Measurements from ENCODE around the gene HOXA11.

Gene HOXA11

DNA sequence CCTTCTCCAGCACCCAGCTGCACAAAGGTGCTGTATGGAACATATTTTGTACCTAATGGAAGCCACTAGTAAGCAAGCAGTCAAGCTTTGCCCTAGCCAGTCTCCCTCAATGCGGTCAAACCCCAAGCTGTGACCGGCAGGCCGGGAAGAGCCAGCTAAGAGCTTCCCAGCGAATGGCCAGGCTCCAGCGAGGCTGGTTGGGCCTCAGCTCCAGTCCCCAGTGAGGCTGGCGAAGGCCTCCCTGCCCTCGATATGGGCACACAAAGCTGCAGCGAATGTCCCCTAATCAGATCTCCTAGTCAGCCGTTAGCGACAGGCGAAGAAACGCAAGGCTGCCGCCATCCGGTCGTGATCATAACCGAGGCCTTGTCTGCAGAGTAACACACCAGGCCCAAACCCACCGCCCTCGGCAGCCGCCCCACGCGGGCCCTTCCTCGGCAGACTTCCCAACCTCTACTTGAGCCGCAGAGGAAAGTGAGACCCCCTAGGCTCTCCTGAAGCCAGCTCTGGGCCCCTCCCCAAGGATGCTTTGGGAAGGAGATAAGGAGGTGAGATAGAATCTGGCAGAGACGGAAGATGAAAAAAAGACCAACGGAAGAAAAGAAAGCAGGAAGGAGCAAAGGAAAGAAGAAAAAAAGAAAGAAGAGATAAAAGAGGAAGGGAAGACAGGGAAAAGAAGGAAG, 16.6 kb downstream of the HOXA11 start:
- Mint-ChIP-seq H3K36me3 (peaks cover 5 to 15% of the 10 kb centered on the region in 2 donors), H3K4me1 (peaks cover 28 to 32% of the 10 kb centered on the region in 2 donors), H3K9me3 (peaks cover 0 to 4% of the 10 kb centered on the region in 2 donors), H3K27ac (peak overlapping the region; percentile 81), H3K27me3 (peaks cover 55 to 82% of the 10 kb centered on the region in 2 donors), H3K4me3 (peak overlapping the region; percentile 18 to 28)
- no peak for ATAC-seq (replicated peaks)
- DNase-seq: no peak

DNA sequence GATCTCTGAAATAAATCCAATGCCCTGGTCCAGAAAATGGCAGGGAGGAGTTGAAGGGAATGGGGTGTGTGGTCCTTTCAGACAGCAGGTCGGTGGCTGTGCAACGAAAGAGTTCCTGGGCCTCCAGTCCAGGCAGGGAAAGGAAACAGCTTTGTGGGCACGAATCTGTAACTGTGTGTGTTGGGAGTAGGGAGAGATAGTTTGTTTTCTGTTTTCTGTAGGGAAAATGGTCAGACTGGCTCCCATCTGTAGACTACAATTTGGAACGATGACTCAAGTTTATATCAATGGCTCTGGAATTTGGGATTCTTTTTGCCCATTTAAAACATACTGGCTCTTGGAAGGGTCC, 17.1 kb downstream of the HOXA11 start:
- ATAC-seq (replicated peaks) (no peak), DNase-seq (no peak)
- Mint-ChIP-seq H3K4me1 (peaks cover 27 to 32% of the 10 kb centered on the region in 2 donors), H3K9me3 (peaks cover 0 to 4% of the 10 kb centered on the region in 2 donors), H3K36me3 (peaks cover 5 to 15% of the 10 kb centered on the region in 2 donors), H3K27me3 (peaks cover 57 to 87% of the 10 kb centered on the region in 2 donors), H3K4me3 (no peak overlapping the region), H3K27ac (peak overlapping the region; percentile 20)

DNA sequence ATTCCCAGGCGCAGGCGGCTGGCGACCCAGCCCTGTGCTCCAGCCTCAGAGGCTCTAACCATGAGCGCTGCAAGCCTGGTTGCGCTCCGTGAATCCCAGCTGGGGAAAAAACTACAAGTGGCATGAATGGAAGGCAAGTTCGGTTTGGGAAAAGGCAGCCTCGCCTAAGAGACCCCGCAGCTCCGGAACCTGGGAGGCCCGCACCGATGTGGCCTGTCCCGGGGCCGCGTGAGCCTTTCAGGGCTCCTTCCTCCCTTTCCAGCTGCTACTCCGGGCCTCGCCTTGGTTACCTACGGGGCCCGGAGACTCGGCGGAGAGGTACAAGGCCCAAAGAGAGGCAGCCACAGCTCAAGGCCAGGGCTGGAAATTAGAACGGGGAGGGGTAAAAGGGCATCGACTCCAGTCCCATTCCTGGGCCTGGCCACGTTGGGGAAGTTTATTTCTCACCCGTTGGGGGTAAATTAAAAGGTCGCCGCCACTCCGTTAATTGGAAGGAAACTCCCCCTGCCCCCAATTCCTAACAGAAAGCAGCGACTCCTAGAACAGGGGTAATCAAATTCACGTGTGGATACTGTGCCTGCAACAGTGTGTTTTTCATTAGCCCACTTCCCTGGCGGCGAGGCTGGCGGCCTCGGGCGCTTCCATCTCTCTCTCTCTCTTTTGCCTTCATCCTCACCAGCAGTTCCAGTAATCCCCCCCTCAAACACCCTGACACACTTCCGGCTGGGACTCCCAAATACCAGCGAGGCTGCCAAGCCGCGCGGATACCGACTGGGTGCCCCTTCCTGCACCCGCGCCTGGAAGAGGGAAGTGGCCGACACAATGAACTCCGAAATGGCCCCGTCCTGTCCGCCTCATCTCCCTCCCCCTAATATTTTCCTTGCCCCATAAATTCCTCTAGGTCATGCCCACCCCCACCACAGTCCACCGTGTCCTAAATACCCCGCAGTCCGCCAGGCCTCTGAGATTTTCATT, 18.2 kb downstream of the HOXA11 start:
- Mint-ChIP-seq H3K4me1 (peaks cover 21 to 25% of the 10 kb centered on the region in 2 donors), H3K4me3 (peak overlapping the region; percentile 12 to 73), H3K9me3 (peaks cover 0 to 2% of the 10 kb centered on the region in 2 donors), H3K36me3 (peaks cover 0 to 9% of the 10 kb centered on the region in 2 donors), H3K27ac (peak overlapping the region; percentile 96), H3K27me3 (peaks cover 54 to 86% of the 10 kb centered on the region in 2 donors)
- ATAC-seq (replicated peaks) (no peak), DNase-seq (no peak)

DNA sequence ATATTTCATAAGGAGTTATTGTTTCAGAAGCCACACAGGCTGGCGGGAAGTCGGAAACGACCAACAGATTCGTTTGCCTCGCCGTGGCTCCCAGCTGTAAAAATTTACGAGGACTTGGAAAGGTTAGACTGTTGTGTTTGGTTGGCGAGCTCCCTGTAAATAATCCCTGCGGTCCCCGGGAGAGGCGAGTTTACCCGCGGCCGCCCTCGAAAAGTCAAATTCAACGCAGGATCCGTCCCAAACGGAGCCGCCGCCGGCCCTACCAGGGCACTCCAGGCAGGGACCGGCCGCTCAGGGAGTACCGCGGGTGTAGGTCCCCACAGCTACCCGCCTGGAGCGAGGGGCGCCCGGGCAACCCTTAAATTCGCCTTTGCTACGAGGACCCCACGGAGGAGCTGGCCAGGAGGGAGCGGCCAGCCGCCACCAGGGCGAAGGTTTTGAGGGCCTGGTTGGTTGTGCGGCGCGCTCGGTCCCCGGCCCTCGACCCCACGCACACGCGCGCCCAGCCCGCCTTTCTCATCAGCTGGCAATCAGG, 19.0 kb downstream of the HOXA11 start:
- peaks cover 53 to 86% of the 10 kb centered on the region in 2 donors for H3K27me3 Mint-ChIP-seq
- no peak for ATAC-seq (replicated peaks)
- peaks cover 19 to 22% of the 10 kb centered on the region in 2 donors for H3K4me1 Mint-ChIP-seq
- no peak for DNase-seq
- peaks cover 0 to 9% of the 10 kb centered on the region in 2 donors for H3K36me3 Mint-ChIP-seq
- peak overlapping the region; percentile 85 for H3K27ac Mint-ChIP-seq
- peaks cover 0 to 2% of the 10 kb centered on the region in 2 donors for H3K9me3 Mint-ChIP-seq
- H3K4me3 Mint-ChIP-seq: peak overlapping the region; percentile 8 to 59

DNA sequence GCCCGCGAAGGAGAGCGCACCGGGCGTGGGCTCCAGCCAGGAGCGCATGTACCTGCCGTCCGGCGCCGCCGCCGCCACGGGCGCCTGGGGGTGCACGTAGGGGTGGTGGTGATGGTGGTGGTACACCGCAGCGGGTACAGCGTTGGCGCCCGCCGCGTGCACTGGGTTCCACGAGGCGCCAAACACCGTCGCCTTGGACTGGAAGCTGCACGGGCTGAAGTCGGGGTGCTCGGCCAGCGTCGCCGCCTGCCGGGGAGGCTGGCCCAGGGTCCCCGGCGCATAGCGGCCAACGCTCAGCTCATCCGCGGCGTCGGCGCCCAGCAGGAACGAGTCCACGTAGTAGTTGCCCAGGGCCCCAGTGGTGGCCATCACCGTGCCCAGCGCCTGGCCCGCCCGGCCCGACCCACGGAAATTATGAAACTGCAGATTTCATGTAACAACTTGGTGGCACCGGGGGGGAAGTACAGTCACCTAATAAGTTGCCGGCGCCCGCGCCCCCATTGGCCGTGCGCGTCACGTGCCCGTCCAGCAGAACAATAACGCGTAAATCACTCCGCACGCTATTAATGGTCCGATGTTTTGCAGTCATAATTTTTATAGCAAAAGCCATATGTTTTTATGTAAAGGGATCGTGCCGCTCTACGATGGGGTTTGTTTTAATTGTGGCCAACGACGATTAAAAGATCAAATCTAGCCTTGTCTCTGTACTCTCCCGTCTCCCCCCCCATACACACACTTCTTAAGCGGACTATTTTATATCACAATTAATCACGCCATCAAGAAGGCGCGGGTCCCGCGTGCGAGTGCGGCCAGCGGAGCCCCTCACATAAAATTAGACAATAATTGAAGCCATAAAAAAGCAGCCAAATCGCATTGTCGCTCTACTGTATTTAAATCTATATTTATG, 19.7 kb downstream of the HOXA11 start, which contains the start of gene HOXA9:
HOXA9 (minus strand) TSS at position 449 of the 907 bp plus-strand sequence; CDS start at position 369, 80 bp downstream.
- DNase-seq (no peak), ATAC-seq (replicated peaks) (no peak)
- H3K4me1 Mint-ChIP-seq: peaks cover 20 to 28% of the 10 kb centered on the region in 2 donors
- H3K36me3 Mint-ChIP-seq: peaks cover 0 to 9% of the 10 kb centered on the region in 2 donors
- H3K4me3 Mint-ChIP-seq: peak within 1 kb of the TSS; percentile 56 to 59
- H3K27ac Mint-ChIP-seq: peak within 1 kb of the TSS; percentile 91
- H3K27me3 Mint-ChIP-seq: peaks cover 53 to 81% of the 10 kb centered on the region in 2 donors
- peaks cover 0 to 2% of the 10 kb centered on the region in 2 donors for H3K9me3 Mint-ChIP-seq

DNA sequence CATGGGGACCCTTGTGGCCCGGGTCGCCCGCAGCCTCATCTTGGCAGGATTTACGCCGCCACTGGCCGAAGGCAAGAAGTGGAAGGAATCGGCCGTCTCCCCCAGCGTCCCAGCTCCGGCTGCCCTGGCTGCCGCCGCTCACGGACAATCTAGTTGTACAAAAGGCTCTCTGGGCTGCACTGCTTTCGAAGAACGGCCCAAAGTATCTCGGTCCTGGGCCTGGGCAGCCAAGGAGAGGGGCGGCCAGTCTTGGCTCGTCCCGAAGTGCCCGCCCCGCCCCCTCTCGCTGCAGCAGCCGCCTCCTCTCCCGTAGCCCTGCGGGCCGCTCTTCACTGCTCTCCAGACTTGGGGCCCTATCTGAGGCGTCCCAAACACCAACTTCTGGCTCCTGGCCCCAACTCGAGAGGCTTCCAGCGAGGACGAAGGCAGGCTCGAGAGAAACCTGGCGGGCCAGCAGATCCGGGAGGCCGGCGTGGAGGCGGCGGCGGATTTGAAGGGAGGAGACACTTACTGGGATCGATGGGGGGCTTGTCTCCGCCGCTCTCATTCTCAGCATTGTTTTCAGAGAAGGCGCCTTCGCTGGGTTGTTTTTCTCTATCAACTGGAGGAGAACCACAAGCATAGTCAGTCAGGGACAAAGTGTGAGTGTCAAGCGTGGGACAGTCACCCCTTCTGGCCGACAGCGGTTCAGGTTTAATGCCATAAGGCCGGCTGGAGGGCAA, 20.5 kb downstream of the HOXA11 start:
- Mint-ChIP-seq H3K36me3 (peaks cover 0 to 9% of the 10 kb centered on the region in 2 donors), H3K9me3 (peaks cover 0 to 2% of the 10 kb centered on the region in 2 donors), H3K4me1 (peaks cover 22 to 34% of the 10 kb centered on the region in 2 donors), H3K27ac (peak overlapping the region; percentile 91), H3K4me3 (peak overlapping the region; percentile 56 to 58), H3K27me3 (peaks cover 53 to 82% of the 10 kb centered on the region in 2 donors)
- no peak for DNase-seq
- ATAC-seq (replicated peaks): no peak

DNA sequence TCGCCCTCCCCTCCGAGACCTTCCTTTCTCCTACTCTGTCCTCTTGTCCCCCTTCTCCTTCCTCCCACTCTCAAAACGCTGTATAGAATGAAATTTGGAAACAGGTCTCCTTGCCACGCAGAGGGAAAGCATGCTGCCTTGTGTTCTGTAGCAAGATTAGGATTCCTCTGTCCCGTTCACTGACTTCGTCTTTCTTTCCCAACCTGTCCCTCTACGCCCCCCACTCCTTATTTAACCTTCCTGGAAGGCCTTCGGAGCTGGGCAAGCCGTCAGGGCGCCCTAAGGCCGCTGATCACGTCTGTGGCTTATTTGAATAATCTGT, 21.0 kb downstream of the HOXA11 start:
- peaks cover 22 to 35% of the 10 kb centered on the region in 2 donors for H3K4me1 Mint-ChIP-seq
- peak overlapping the region; percentile 91 for H3K27ac Mint-ChIP-seq

DNA sequence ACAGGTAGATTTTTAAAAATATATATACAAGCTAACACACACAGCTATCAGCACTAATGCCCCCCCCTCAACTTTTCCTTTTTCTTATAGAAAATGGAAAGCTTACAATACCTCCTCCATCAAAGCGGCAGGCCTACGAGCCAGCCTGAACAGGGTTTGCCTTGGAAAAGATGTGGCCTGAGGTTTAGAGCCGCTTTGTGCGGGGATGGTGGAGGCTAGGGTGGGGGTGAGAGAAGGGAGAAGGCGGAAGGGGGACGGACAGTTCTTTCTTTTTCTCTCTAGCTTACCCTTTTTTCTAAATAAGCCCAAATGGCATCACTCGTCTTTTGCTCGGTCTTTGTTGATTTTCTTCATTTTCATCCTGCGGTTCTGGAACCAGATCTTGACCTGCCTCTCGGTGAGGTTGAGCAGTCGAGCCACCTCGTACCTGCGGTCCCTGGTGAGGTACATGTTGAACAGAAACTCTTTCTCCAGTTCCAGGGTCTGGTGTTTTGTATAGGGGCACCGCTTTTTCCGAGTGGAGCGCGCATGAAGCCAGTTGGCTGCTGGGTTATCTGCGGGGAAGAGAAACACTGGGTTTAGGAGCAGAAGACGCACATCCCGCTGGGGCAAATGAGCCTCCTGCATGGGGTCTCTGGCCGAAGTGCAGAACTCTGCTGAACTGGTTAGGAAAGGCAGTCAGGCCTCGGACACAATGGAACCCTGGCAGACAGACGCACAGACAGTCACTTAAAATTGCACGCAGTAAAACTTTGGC, 21.6 kb downstream of the HOXA11 start:
- H3K9me3 Mint-ChIP-seq: peaks cover 0 to 2% of the 10 kb centered on the region in 2 donors
- DNase-seq (no peak), ATAC-seq (replicated peaks) (no peak)
- peaks cover 54 to 82% of the 10 kb centered on the region in 2 donors for H3K27me3 Mint-ChIP-seq
- peak overlapping the region; percentile 91 for H3K27ac Mint-ChIP-seq
- H3K36me3 Mint-ChIP-seq: peaks cover 0 to 5% of the 10 kb centered on the region in 2 donors
- peaks cover 21 to 37% of the 10 kb centered on the region in 2 donors for H3K4me1 Mint-ChIP-seq
- H3K4me3 Mint-ChIP-seq: peak overlapping the region in 1 of 2 donors; percentile 58

More for the DNA sequence above, 21.0 kb downstream of the HOXA11 start:
- Mint-ChIP-seq H3K9me3 (peaks cover 0 to 2% of the 10 kb centered on the region in 2 donors), H3K4me3 (peak overlapping the region; percentile 39 to 58), H3K36me3 (peaks cover 0 to 9% of the 10 kb centered on the region in 2 donors), H3K27me3 (peaks cover 55 to 82% of the 10 kb centered on the region in 2 donors)
- ATAC-seq (replicated peaks): no peak
- DNase-seq: no peak

DNA sequence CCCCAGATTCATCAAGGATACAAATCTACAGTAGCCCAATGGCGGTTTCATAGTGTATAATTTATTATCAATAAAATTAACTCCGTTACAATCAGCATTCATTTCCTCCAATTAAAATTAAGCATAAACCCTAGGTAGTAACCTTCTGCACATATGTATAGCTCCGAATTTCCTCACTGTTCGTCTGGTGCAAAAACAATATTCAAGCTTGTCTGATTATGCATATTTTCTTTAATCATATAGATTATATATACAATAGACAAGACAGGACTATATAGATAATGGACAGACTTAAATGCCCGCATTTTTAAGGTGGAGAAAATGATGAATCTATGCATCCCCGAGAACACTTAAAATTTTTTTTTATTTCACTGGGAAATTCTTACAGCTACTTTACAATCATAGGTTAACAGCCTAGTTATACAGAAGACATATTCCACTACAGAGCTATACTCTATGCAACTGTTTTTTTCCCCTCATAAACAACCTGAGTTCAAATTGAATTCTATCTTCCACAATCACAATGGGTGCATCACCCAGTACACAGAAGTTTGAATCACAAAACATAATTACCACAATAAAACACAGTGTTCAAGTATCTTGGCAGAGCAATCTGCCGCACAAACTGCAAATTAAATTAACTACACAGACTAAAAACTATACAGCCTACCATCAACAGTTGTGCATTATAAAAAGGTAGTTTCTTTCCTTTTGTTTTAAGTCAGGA, 22.3 kb downstream of the HOXA11 start:
- H3K27ac Mint-ChIP-seq: no peak overlapping the region
- H3K4me1 Mint-ChIP-seq: peaks cover 25 to 44% of the 10 kb centered on the region in 2 donors

DNA sequence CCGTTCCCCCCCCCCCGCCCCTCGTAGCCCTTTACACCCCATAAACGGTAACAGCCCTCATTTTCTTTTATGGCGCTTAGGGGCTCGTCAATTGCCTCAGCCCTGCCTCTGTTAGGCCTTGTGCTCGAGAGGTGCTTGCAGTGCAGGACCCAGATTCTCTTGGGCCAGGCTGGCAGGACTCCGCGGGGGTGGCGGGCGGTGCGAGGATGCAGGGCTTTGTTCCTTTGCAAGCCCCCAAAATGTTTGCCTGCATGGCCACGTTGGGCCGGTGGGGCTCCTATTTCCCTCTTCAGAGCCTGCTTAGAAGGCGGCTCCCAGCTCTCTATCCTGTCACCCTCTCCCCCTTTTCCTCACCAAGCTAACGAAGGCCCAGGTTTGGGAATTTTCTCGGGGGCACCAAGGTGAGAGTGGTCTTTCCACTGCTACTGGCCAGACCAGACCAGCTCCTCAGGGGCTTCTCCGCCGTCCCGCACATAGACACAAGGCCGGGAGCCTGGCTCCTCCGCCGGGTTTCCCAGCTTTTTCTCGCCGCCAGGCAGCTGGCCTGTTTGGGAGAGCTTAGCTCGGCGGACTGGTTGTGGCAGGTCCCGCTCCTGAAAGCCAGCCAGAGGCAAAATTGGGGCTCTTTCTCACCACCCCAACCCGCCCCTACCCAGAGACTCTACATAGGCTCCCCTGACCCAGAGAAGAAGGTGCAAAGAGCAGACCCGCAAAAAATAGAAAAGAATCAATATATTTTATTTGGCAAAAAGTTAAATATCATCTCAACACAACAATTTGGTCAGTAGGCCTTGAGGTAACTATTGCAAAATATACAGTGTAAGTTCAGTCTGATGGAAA, 23.1 kb downstream of the HOXA11 start:
- no peak overlapping the region for H3K27ac Mint-ChIP-seq
- peaks cover 2 to 8% of the 10 kb centered on the region in 2 donors for H3K36me3 Mint-ChIP-seq
- H3K9me3 Mint-ChIP-seq: peaks cover 0 to 2% of the 10 kb centered on the region in 2 donors
- peaks cover 24 to 49% of the 10 kb centered on the region in 2 donors for H3K4me1 Mint-ChIP-seq
- no peak overlapping the region for H3K4me3 Mint-ChIP-seq
- ATAC-seq (replicated peaks) (no peak), DNase-seq (no peak)
- H3K27me3 Mint-ChIP-seq: peaks cover 60 to 84% of the 10 kb centered on the region in 2 donors

More for the DNA sequence above, 22.3 kb downstream of the HOXA11 start:
- H3K4me3 Mint-ChIP-seq: no peak overlapping the region
- ATAC-seq (replicated peaks): no peak
- no peak for DNase-seq
- peaks cover 2 to 10% of the 10 kb centered on the region in 2 donors for H3K36me3 Mint-ChIP-seq
- H3K9me3 Mint-ChIP-seq: peaks cover 0 to 3% of the 10 kb centered on the region in 2 donors
- H3K27me3 Mint-ChIP-seq: peaks cover 59 to 84% of the 10 kb centered on the region in 2 donors

DNA sequence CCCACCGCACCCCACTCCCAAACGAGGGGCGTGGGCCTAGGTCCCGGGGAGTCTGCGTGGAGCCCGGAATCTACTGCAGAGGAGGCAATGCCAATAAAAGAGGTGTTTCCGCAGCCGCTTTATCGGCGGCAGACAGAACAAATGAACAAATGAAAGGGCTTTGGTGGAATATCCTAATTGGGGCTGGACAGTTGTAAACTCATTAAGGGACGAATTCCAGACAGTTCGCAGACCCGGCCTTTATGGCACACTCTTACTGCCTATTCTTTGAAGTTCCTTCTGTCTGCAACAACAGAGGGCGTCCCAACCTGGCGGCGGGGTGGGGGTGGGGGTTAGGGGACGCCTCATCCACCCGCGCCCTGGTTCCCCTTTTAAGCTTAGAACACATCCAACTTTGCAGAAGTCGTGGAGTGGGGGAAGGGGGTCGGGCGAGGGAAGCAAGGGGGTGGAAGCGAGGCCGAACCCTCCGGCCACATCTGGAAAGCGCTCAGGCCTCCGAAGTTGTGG, 23.8 kb downstream of the HOXA11 start:
- Mint-ChIP-seq H3K4me1 (peaks cover 26 to 56% of the 10 kb centered on the region in 2 donors), H3K36me3 (peaks cover 2 to 8% of the 10 kb centered on the region in 2 donors), H3K9me3 (peaks cover 0 to 2% of the 10 kb centered on the region in 2 donors), H3K27me3 (peaks cover 61 to 84% of the 10 kb centered on the region in 2 donors), H3K27ac (peak overlapping the region; percentile 72), H3K4me3 (peak overlapping the region; percentile 82 to 87)
- ATAC-seq (replicated peaks) (peak in 1 of 2 donors; percentile 6), DNase-seq (no peak)
